A549 (cell line): Measurements from ENCODE around the gene DDX52. TPM values are rescaled to one million over a fixed set of nuclear protein-coding genes. Genes with fewer than 3 reads are reported as not detected.

Experiments
- polyA plus RNA-seq, 4 experiments: library from polyadenylated mRNA; depleted of rRNA in 3 of 4; stranded (reverse); fragments of >200 nt; fragmentation: RNase III in 1 of 4; extraction: RNeasy Plus Mini Kit Qiagen cat#74134 plus additional on column Dnase treatment in 1 of 4; gene quantifications; 2 replicates in 3 of 4; 3 replicates in 1 of 4; pipeline ENCODE4 v1.2.3, GENCODE V29; 2011 to 2017
- small RNA-seq, 6 experiments: library from RNA; depleted of rRNA; stranded (forward); fragments of <200 nt; gene quantifications; one replicate each; pipeline ENCODE3, GENCODE V24; 2012

Gene DDX52
- polyA plus RNA-seq, 2 of the 4 experiments (the other 2 are of a cell fraction) = 42.4 to 59.6 TPM

Small RNA genes lying within 50 kb of the gene (small RNA-seq; reads per million reads assigned to genes)
- 0 reads per million in 6 experiments for gene MIR378J

Other genes with a start within 250 kb of the DDX52 start
- 112 and 113 TPM in 2 replicates for gene ACACA, start 236.6 kb downstream of the DDX52 start, polyA plus RNA-seq (2011; rRNA removed)
- 42.7 to 51.8 TPM (median 48.6 TPM) in 3 replicates for gene ACACA, start 236.6 kb downstream of the DDX52 start, polyA plus RNA-seq (2017; fragmentation: RNase III; extraction: RNeasy Plus Mini Kit Qiagen cat#74134 plus additional on column Dnase treatment)
- 22.2 and 27.1 TPM in 2 replicates for gene TADA2A, start 236.6 kb downstream of the DDX52 start, polyA plus RNA-seq (2011; rRNA removed)
- 9.9 to 11.2 TPM (median 10.3 TPM) in 3 replicates for gene TADA2A, start 236.6 kb downstream of the DDX52 start, polyA plus RNA-seq (2017; fragmentation: RNase III; extraction: RNeasy Plus Mini Kit Qiagen cat#74134 plus additional on column Dnase treatment)
- gene DUSP14, start 153.6 kb downstream of the DDX52 start, polyA plus RNA-seq (2011; rRNA removed) = 35.5 and 38.0 TPM in 2 replicates
- 32.7 to 36.1 TPM (median 34.1 TPM) in 3 replicates for gene DUSP14, start 153.6 kb downstream of the DDX52 start, polyA plus RNA-seq (2017; fragmentation: RNase III; extraction: RNeasy Plus Mini Kit Qiagen cat#74134 plus additional on column Dnase treatment)
- gene SYNRG, start 34.0 kb downstream of the DDX52 start, polyA plus RNA-seq (2011; rRNA removed) = 17.4 and 24.8 TPM in 2 replicates
- 12.3 to 13.1 TPM (median 13.1 TPM) in 3 replicates for gene SYNRG, start 34.0 kb downstream of the DDX52 start, polyA plus RNA-seq (2017; fragmentation: RNase III; extraction: RNeasy Plus Mini Kit Qiagen cat#74134 plus additional on column Dnase treatment)
- 13.3 and 17.0 TPM in 2 replicates for gene HNF1B, start 101.6 kb upstream of the DDX52 start, polyA plus RNA-seq (2011; rRNA removed)
- gene HNF1B, start 101.6 kb upstream of the DDX52 start, polyA plus RNA-seq (2017; fragmentation: RNase III; extraction: RNeasy Plus Mini Kit Qiagen cat#74134 plus additional on column Dnase treatment) = 19.5 to 21.3 TPM (median 20.8 TPM) in 3 replicates